ENCODE data around the gene NAV1.

DNA sequence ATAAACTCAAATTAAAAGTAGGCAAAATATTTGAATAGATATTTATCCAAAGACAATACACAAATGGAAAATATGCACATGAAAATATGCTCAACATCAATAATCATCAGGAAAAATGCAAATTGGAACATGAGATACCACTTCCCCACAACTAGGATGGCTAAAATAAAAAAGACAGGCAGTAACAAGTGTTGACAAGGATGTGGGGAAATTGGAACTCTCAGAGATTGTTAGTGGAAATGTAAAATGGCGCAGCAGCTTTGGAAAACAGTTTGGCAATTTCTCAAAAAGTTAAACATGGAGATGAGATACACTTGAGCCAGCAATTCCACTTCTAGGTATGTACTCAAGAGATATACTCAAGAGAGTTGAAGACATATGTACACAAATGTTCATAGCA lies 48.8 kb downstream of the NAV1 start:
- TF ChIP-seq, protein P1, sequence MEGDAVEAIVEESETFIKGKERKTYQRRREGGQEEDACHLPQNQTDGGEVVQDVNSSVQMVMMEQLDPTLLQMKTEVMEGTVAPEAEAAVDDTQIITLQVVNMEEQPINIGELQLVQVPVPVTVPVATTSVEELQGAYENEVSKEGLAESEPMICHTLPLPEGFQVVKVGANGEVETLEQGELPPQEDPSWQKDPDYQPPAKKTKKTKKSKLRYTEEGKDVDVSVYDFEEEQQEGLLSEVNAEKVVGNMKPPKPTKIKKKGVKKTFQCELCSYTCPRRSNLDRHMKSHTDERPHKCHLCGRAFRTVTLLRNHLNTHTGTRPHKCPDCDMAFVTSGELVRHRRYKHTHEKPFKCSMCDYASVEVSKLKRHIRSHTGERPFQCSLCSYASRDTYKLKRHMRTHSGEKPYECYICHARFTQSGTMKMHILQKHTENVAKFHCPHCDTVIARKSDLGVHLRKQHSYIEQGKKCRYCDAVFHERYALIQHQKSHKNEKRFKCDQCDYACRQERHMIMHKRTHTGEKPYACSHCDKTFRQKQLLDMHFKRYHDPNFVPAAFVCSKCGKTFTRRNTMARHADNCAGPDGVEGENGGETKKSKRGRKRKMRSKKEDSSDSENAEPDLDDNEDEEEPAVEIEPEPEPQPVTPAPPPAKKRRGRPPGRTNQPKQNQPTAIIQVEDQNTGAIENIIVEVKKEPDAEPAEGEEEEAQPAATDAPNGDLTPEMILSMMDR (IDR thresholded peaks at IDR 0.05): no peak
- no peak for TF ChIP-seq POLR2A (IDR thresholded peaks at IDR 0.05; ENCODE audit: low read length)
- no peak for TF ChIP-seq CEBPB (IDR thresholded peaks at IDR 0.05)
- no peak for TF ChIP-seq SREBF2 (IDR thresholded peaks at IDR 0.05)
- no peak for TF ChIP-seq POLR2AphosphoS2 (conservative IDR thresholded peaks at IDR 0.05; ENCODE audit: low read length)
- TF ChIP-seq NR3C1 (IDR thresholded peaks at IDR 0.05): no peak
- no peak for TF ChIP-seq NPAS2 (CRISPR knock-in tag; IDR thresholded peaks at IDR 0.05; ENCODE audit: borderline replicate concordance)
- no peak for TF ChIP-seq CBX8 (IDR thresholded peaks at IDR 0.05)
